ENCODE results near the gene EGR1. TPM values are rescaled to one million over a fixed set of nuclear protein-coding genes. Genes with fewer than 3 reads are reported as not detected.

Gene EGR1
- total RNA-seq, 1 donor from 2014 or later, result 119 TPM

- no peaks in the 10 kb centered on the region for H3K4me1 ChIP-seq
- H3K27ac ChIP-seq, result no peak overlapping the region
- no peak for DNase-seq (ENCODE audit: extremely low spot score in 2 of 2)
- no peak for TF ChIP-seq CTCF (IDR thresholded peaks at IDR 0.05)
- TF ChIP-seq POLR2A (IDR thresholded peaks at IDR 0.05), result no peak
- no peak for TF ChIP-seq POLR2AphosphoS5 (IDR thresholded peaks at IDR 0.05; ENCODE audit: insufficient read depth in 1 of 2, low read depth in 1 of 2)
- intact Hi-C loops (cut with DNase I), result no loop called here
- H3K9me3 ChIP-seq, result no peaks in the 10 kb centered on the region
- H3K4me3 ChIP-seq, result no peak overlapping the region
- no peaks in the 10 kb centered on the region for H3K27me3 ChIP-seq
- peaks cover 0 to 66% of the 10 kb centered on the region in 2 donors for H3K36me3 ChIP-seq
Measured at GRCh38 chr5:138515556-138516245, 50.4 kb downstream of the EGR1 start.

GRCh38 chr5:138517437-138517836 lies 52.2 kb downstream of the EGR1 start:
- Histone ChIP-seq H3K9me3 (no peaks in the 10 kb centered on the region), H3K4me1 (no peaks in the 10 kb centered on the region), H3K4me3 (no peak overlapping the region), H3K36me3 (peaks cover 0 to 53% of the 10 kb centered on the region in 2 donors), H3K27ac (no peak overlapping the region), H3K27me3 (no peaks in the 10 kb centered on the region)
- intact Hi-C loops (cut with DNase I), result no loop called here
- TF ChIP-seq CTCF (IDR thresholded peaks at IDR 0.05) (no peak), POLR2A (IDR thresholded peaks at IDR 0.05) (no peak), POLR2AphosphoS5 (IDR thresholded peaks at IDR 0.05; ENCODE audit: insufficient read depth in 1 of 2, low read depth in 1 of 2) (no peak)
- DNase-seq (ENCODE audit: extremely low spot score in 2 of 2), result no peak

Small RNA genes lying within 50 kb of the gene (small RNA-seq; reads per million reads assigned to genes)
- gene AC113403.1, result not detected

Other genes with a start within 250 kb of the EGR1 start
- 4.7 TPM for gene GFRA3, start 190.9 kb upstream of the EGR1 start, total RNA-seq
- 2.0 TPM for gene CDC25C, start 133.7 kb upstream of the EGR1 start, total RNA-seq
- 17.4 TPM for gene FAM53C, start 127.2 kb upstream of the EGR1 start, total RNA-seq
- 48.6 TPM for gene KDM3B, start 112.8 kb upstream of the EGR1 start, total RNA-seq
- gene REEP2, start 26.4 kb upstream of the EGR1 start, total RNA-seq, result 6.1 TPM
- gene ETF1, start 77.8 kb downstream of the EGR1 start, total RNA-seq, result 60.6 TPM
- gene HSPA9, start 109.9 kb downstream of the EGR1 start, total RNA-seq, result 156 TPM